MM.1S (cell line): ENCODE measurements around the gene CLIC1.
A peak's percentile ranks its signal among the peaks of the same experiment; 100 is the strongest.

ENCODE experiments used
- DNase-seq: peaks from one replicate; pipeline ENCODE4 v3.0.0-alpha.2; 2015
- H2AFZ ChIP-seq: fragments of 300-600 bp; sonication (generic); 2 replicates; pipeline ENCODE4 v1.6.0; 2016; ENCODE audit warnings: antibody characterized with exemption, low read length
- H3F3A ChIP-seq: fragments of 300-600 bp; sonication (generic); 2 replicates; pipeline ENCODE4 v1.6.1; 2016; ENCODE audit warnings: mild to moderate bottlenecking, antibody characterized with exemption, low read length, moderate library complexity, mixed read lengths; ENCODE audit not compliant: insufficient read depth
- H3K27ac ChIP-seq: fragments of 300-600 bp; sonication (generic); 2 replicates; pipeline ENCODE4 v1.5.1; 2016; ENCODE audit warnings: mild to moderate bottlenecking, low read length
- H3K27me3 ChIP-seq: fragments of 300-600 bp; sonication (generic); replicated peaks from 2 replicates; pipeline ENCODE4 v1.6.0; 2016; ENCODE audit warnings: low read length; ENCODE audit not compliant: insufficient read depth
- H3K36me3 ChIP-seq: fragments of 300-600 bp; sonication (generic); replicated peaks from 2 replicates; pipeline ENCODE4 v1.6.1; 2016; ENCODE audit warnings: mild to moderate bottlenecking, low read length, mixed read lengths; ENCODE audit not compliant: insufficient read depth
- H3K4me1 ChIP-seq: fragments of 300-600 bp; sonication (generic); 2 replicates; pipeline ENCODE4 v1.6.1; 2016; ENCODE audit warnings: low read length, mixed read lengths
- H3K4me2 ChIP-seq: fragments of 300-600 bp; sonication (generic); 2 replicates; pipeline ENCODE4 v1.6.0; 2016; ENCODE audit warnings: low read depth, low read length
- H3K4me3 ChIP-seq: fragments of 300-600 bp; sonication (generic); 2 replicates; pipeline ENCODE4 v1.5.1; 2016; ENCODE audit warnings: low read length, mixed read lengths
- H3K79me2 ChIP-seq: fragments of 300-600 bp; sonication (generic); 2 replicates; pipeline ENCODE4 v1.6.1; 2016; ENCODE audit warnings: mixed run types, low read length, mixed read lengths
- H3K9ac ChIP-seq: fragments of 300-600 bp; sonication (generic); 2 replicates; pipeline ENCODE4 v1.6.1; 2016; ENCODE audit warnings: low read length, mixed read lengths
- H3K9me2 ChIP-seq: fragments of 300-600 bp; sonication (generic); replicated peaks from 2 replicates; pipeline ENCODE4 v1.6.1; 2016; ENCODE audit warnings: mild to moderate bottlenecking, low read length, mixed read lengths; ENCODE audit not compliant: insufficient read depth
- H3K9me3 ChIP-seq: fragments of 300-600 bp; sonication (generic); replicated peaks from 2 replicates; pipeline ENCODE4 v1.6.1; 2016; ENCODE audit warnings: mild to moderate bottlenecking, low read length, mixed read lengths; ENCODE audit not compliant: insufficient read depth
- H4K20me1 ChIP-seq: fragments of 300-600 bp; sonication (generic); 2 replicates; pipeline ENCODE4 v1.6.1; 2016; ENCODE audit warnings: mild to moderate bottlenecking, low read length, moderate library complexity, mixed read lengths; ENCODE audit not compliant: insufficient read depth
- EZH2 ChIP-seq: fragments of 300-600 bp; sonication (generic); optimal IDR thresholded peaks from 2 replicates; pipeline ENCODE3; 2017; ENCODE audit warnings: low read depth, mild to moderate bottlenecking, antibody characterized with exemption, low read length, mixed read lengths
- EZH2phosphoT487 ChIP-seq: fragments of 300-600 bp; sonication (generic); IDR thresholded peaks from 2 replicates; pipeline ENCODE4 v1.6.1; 2018; ENCODE audit warnings: antibody characterized with exemption, low read length
- TF ChIP-seq, protein P1 (sequence below): fragments of 300-600 bp; sonication (generic); IDR thresholded peaks from 2 replicates; pipeline ENCODE4 v1.5.1; 2016; ENCODE audit warnings: antibody characterized with exemption, low read length, mixed read lengths

Gene CLIC1

DNA sequence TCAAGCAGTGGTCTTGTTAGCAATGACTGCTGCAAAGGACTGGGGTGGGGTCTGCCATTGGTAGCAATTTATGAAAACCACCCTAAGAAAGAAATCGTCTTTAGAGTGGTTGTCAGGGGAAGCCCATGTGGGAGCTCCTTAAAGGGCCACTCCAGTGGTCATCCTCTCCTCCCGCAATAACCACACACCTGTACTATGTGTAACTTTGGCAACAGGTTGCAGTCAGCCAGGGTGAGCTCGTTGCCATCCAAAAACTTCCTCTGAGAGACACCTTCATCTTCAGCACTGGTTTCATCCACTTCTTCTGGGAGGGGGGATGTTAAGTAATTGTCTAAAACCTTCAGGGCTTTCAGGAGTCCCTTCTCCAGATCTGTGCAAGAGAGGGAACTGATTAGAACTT is 4.3 kb downstream of the CLIC1 start:
- no peak for TF ChIP-seq EZH2
- TF ChIP-seq, protein P1, sequence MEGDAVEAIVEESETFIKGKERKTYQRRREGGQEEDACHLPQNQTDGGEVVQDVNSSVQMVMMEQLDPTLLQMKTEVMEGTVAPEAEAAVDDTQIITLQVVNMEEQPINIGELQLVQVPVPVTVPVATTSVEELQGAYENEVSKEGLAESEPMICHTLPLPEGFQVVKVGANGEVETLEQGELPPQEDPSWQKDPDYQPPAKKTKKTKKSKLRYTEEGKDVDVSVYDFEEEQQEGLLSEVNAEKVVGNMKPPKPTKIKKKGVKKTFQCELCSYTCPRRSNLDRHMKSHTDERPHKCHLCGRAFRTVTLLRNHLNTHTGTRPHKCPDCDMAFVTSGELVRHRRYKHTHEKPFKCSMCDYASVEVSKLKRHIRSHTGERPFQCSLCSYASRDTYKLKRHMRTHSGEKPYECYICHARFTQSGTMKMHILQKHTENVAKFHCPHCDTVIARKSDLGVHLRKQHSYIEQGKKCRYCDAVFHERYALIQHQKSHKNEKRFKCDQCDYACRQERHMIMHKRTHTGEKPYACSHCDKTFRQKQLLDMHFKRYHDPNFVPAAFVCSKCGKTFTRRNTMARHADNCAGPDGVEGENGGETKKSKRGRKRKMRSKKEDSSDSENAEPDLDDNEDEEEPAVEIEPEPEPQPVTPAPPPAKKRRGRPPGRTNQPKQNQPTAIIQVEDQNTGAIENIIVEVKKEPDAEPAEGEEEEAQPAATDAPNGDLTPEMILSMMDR, result no peak
- TF ChIP-seq EZH2phosphoT487, result no peak
- H3K27ac ChIP-seq, result peak overlapping the region; percentile 5; the same call in 1 of the 2 replicates
- no peak overlapping the region for H3K4me2 ChIP-seq
- no peaks in the 10 kb centered on the region for H3K9me3 ChIP-seq
- H3K27me3 ChIP-seq, result no peaks in the 10 kb centered on the region
- no peak overlapping the region for H3K9ac ChIP-seq
- H3K4me1 ChIP-seq, result peaks cover 39% of the 10 kb centered on the region
- H4K20me1 ChIP-seq, result no peaks in the 10 kb centered on the region
- no peaks in the 10 kb centered on the region for H3K9me2 ChIP-seq
- peaks cover 56% of the 10 kb centered on the region for H3K79me2 ChIP-seq
- peaks cover 10% of the 10 kb centered on the region for H3K36me3 ChIP-seq
- no peak overlapping the region for H3K4me3 ChIP-seq
- H3F3A ChIP-seq, result peaks cover 74% of the 10 kb centered on the region
- no peak overlapping the region for H2AFZ ChIP-seq
- DNase-seq, result no peak

DNA sequence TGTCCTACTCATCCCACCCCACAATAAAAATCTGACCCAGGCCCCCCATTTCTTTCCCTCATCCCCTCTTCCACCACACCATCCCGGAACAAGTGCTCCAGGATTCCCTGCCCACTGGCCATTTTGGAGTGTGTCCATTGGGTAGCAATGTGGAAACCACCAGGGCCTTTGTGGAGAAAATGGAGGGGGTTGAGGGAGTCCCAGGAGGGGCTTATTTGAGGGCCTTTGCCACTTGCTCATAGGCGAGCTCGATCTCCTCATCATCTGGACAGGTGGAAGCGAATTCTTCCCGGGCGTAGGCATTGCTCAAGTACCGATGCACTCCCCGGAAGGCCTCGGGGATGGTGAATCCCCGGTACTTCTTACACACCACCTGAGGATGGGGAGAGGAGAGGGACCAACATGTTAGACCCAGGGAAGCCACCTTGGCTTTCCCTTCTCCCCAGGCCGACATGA is 5.7 kb downstream of the CLIC1 start:
- H3K9ac ChIP-seq, result no peak overlapping the region

DNA sequence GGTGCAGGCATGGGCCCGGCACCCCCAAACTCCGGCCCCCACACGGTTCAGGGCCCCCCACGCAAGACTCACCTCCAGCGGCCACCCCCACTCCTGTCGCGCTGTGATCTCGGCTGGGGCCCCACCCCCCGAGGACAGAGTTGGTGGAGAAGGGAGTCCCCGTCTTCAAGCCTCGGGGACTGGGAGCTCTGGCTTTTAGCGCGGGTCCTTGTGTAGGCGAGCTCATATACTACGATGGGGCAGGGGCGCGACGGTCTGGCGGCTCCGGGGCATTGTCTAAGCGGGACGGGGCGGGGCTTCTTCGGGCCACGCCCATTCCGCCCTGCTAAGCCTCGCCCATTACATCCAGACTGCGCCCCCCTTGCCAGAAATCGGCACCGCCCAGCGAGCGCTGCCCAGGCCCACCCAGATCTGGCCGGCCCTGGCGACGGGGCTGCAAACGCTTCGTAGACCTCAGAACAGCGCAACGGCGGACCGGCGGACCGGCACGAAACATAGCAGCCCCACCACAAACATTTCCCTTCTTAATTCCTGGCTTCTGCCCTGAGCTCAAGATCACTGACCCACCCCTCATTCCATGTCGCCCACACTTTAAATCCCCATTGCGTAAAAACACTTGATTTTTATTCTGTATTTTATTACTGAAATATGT is 6.2 kb downstream of the CLIC1 start:
- Histone ChIP-seq H3K9me3 (no peaks in the 10 kb centered on the region), H3K4me2 (peak overlapping the region; percentile 93), H3K9me2 (no peaks in the 10 kb centered on the region), H3K79me2 (peaks cover 37% of the 10 kb centered on the region), H3K27me3 (no peaks in the 10 kb centered on the region), H3F3A (peaks cover 70% of the 10 kb centered on the region), H2AFZ (0 out of 2 replicates have a peak overlapping the region, but pooled peaks have one; percentile 59), H3K9ac (peak overlapping the region; percentile 76), H3K4me3 (peak overlapping the region; percentile 81), H3K4me1 (peaks cover 40% of the 10 kb centered on the region), H3K36me3 (peaks cover 10% of the 10 kb centered on the region), H4K20me1 (no peaks in the 10 kb centered on the region), H3K27ac (peak overlapping the region; percentile 86; the same call in 1 of the 2 replicates)
- no peak for TF ChIP-seq EZH2phosphoT487
- no peak for TF ChIP-seq EZH2
- TF ChIP-seq, protein P1, result no peak
- DNase-seq, result peak; percentile 67

More for the DNA sequence above, 5.7 kb downstream of the CLIC1 start:
- H3K27ac ChIP-seq, result peak overlapping the region; percentile 86; the same call in 1 of the 2 replicates
- H3K4me2 ChIP-seq, result peak overlapping the region; percentile 93; the same call in 1 of the 2 replicates
- H3K9me2 ChIP-seq, result no peaks in the 10 kb centered on the region
- no peaks in the 10 kb centered on the region for H4K20me1 ChIP-seq
- H3K27me3 ChIP-seq, result no peaks in the 10 kb centered on the region
- peaks cover 10% of the 10 kb centered on the region for H3K36me3 ChIP-seq
- H3K79me2 ChIP-seq, result peaks cover 42% of the 10 kb centered on the region
- no peak overlapping the region for H3K4me3 ChIP-seq
- peaks cover 40% of the 10 kb centered on the region for H3K4me1 ChIP-seq
- H3F3A ChIP-seq, result peaks cover 75% of the 10 kb centered on the region
- TF ChIP-seq EZH2phosphoT487 (no peak), EZH2 (no peak)
- TF ChIP-seq, protein P1, result no peak
- no peak for DNase-seq
- no peaks in the 10 kb centered on the region for H3K9me3 ChIP-seq
- no peak overlapping the region for H2AFZ ChIP-seq
